Right atrium auricular region (tissue), 2 donors: ENCODE results near the gene FOXL1. TPM values are rescaled to one million over a fixed set of nuclear protein-coding genes. Genes with fewer than 3 reads are reported as not detected.

Experiments
- DNase-seq: peaks from one replicate; pipeline ENCODE4 v3.0.0-alpha.2; 2019; ENCODE audit warnings: low spot score
- H3K27ac ChIP-seq, 2 donors: fragments of 200-600 bp; sonication (generic); 1 replicate in 1 of 2; 2 replicates in 1 of 2; pipeline ENCODE4 v1.5.1; 2016 to 2019
- H3K27me3 ChIP-seq, 2 donors: fragments of 200-600 bp; sonication (generic); one replicate each; pipeline versions ENCODE4 v1.5.1 to v1.6.0; 2017 to 2019
- H3K36me3 ChIP-seq: fragments of 200-600 bp; sonication (generic); one replicate; pipeline ENCODE4 v1.5.1; 2016
- H3K4me1 ChIP-seq, 2 donors: fragments of 200-600 bp; sonication (generic); one replicate each; pipeline versions ENCODE4 v1.5.1 to v1.6.0; 2017 to 2019
- H3K4me3 ChIP-seq, 2 donors: fragments of 200-600 bp; sonication (generic); 1 replicate in 1 of 2; 2 replicates in 1 of 2; pipeline ENCODE4 v1.5.1; 2017 to 2019; ENCODE audit warnings: mild to moderate bottlenecking in 1 of 2, moderate library complexity in 1 of 2
- H3K9me3 ChIP-seq, 2 donors: fragments of 200-600 bp; sonication (generic); one replicate each; pipeline ENCODE4 v1.5.1; 2019
- CTCF ChIP-seq, 2 donors: fragments of 200-600 bp; sonication (generic); IDR thresholded peaks; one replicate each; pipeline ENCODE4 v1.5.1; 2019; ENCODE audit warnings: antibody characterized with exemption in 2 of 2
- total RNA-seq, 2 donors: library from RNA; depleted of rRNA; stranded (reverse); fragments of >200 nt; gene quantifications; one replicate each; pipeline ENCODE4 v1.1.0, GENCODE V29; 2016

FOXL1 gene
- total RNA-seq, 2 donors from 2014 or later: 0.85 to 1.3 TPM

DNA sequence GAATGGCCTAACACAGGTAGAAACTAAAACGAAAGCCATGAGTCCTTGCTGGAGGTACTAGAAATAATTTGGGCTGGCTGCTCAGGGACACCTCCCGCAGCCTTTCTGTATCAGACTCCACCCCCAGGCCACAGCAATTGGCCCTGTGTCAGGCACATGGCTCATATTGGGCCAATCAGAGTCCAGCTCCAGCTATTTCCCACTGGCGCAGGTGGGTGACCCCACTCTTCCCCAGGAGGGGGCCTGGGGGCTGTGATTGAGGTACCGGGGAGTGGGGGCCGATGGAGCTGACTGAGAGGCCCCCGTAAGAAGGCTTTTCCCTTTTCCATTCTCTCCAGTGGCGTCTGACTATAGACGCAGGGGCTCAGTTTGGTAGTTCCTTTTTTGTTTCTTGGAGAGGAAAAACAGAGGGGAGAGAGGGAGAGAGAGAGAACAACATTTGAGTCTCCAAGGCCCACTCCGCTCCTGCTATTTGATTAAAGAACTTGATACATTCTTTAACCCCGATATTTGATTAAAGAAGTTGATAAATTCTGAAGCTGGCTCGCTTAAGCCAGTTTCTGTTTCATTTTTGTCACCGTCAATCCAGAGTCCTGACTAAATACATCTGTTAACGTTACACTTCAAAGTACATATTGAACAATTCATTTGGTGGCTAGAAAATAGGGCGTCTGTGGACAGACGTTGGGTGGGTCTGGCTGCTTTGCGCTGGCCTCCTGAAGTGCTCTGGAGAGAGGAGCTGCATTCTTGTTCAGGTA lies 26.3 kb downstream of the FOXL1 start:
- no peak for TF ChIP-seq CTCF (IDR thresholded peaks at IDR 0.05)

DNA sequence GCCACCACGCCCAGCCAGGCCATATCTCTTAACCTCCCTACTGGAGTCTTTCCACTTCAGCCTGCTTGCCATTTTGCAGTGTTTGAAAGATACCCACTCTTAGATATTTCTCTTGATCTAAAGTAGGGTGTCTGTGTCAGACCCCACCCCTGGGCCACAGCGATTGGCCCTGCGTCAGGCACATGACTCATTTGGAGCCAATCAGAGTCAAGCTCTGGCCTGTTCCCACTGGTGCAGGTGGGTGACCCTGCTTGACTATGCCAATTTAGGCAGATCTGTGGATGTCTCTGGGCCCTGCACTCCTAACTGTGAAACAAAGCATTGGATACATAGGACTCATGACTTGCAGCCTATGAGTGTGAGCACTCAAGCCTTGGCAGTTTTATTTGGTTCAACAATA lies 27.6 kb downstream of the FOXL1 start:
- no peak for TF ChIP-seq CTCF (IDR thresholded peaks at IDR 0.05)
- H3K27me3 ChIP-seq: no peaks in the 10 kb centered on the region
- H3K36me3 ChIP-seq: no peaks in the 10 kb centered on the region
- H3K27ac ChIP-seq: no peak overlapping the region
- H3K4me1 ChIP-seq: peaks cover 0 to 5% of the 10 kb centered on the region in 2 donors
- no peak overlapping the region for H3K4me3 ChIP-seq
- DNase-seq: no peak
- H3K9me3 ChIP-seq: no peaks in the 10 kb centered on the region

More for the DNA sequence above, 26.3 kb downstream of the FOXL1 start:
- Histone ChIP-seq H3K27ac (no peak overlapping the region), H3K9me3 (no peaks in the 10 kb centered on the region), H3K4me1 (no peaks in the 10 kb centered on the region), H3K36me3 (no peaks in the 10 kb centered on the region), H3K27me3 (no peaks in the 10 kb centered on the region), H3K4me3 (no peak overlapping the region)
- no peak for DNase-seq

DNA sequence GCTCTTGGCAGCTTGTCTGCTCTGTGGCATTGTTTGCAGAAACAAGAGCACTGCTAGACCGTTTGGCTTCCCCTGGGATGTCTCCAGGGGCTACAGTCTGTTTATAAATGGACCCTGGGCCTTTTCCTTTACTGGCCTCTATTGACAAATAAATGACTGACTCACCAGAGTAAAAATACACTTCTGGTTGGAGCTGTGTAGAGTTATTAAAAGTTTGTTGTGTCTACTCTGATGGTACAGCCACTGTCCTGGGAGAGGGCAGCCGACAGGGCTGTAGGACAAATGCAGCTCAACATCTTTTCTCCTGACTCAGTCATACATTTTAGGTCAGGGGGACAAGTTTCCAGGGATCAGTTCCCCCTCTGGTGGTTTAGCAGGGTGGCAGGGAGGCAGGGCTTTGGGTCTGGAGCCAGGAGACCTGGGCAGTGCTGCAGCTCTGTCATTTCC lies 30.0 kb downstream of the FOXL1 start:
- Histone ChIP-seq H3K4me1 (peaks cover 0 to 9% of the 10 kb centered on the region in 2 donors), H3K4me3 (no peak overlapping the region), H3K27me3 (no peaks in the 10 kb centered on the region), H3K36me3 (no peaks in the 10 kb centered on the region), H3K9me3 (no peaks in the 10 kb centered on the region), H3K27ac (peak overlapping the region in 1 of 2 donors; percentile 1)
- DNase-seq: no peak
- TF ChIP-seq CTCF (IDR thresholded peaks at IDR 0.05): no peak

- Histone ChIP-seq H3K27me3 (no peaks in the 10 kb centered on the region), H3K27ac (peak overlapping the region in 1 of 2 donors; percentile 23), H3K4me3 (no peak overlapping the region)
Measured at GRCh38 chr16:86609115-86609514, 30.8 kb downstream of the FOXL1 start.

DNA sequence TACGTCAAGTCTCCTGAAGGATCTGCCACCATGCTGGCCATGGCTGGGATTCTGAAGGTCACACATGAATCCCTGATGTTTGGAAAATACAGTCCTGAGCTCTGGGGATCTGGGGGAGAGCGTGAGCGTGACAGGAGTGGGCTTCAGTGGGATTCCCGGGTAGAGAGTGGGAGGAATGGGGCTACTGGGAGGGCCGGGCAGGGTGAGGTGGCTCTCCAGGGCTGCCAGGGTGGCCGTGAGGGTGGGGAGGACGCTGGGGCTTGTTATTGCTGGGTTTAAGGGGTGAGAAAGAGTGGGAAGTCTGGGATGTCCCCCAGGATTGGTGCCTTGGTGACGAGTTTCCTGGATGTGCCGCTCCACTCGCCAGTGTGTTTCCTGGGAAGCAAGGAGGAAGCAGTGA lies 31.3 kb downstream of the FOXL1 start:
- TF ChIP-seq CTCF (IDR thresholded peaks at IDR 0.05): no peak
- Histone ChIP-seq H3K9me3 (no peaks in the 10 kb centered on the region), H3K36me3 (no peaks in the 10 kb centered on the region), H3K27ac (peak overlapping the region in 1 of 2 donors; percentile 55), H3K27me3 (no peaks in the 10 kb centered on the region), H3K4me1 (peaks cover 0 to 9% of the 10 kb centered on the region in 2 donors), H3K4me3 (no peak overlapping the region)
- no peak for DNase-seq

More at GRCh38 chr16:86609115-86609514, 30.8 kb downstream of the FOXL1 start:
- no peak for TF ChIP-seq CTCF (IDR thresholded peaks at IDR 0.05)
- Histone ChIP-seq H3K36me3 (no peaks in the 10 kb centered on the region), H3K4me1 (peaks cover 0 to 9% of the 10 kb centered on the region in 2 donors), H3K9me3 (no peaks in the 10 kb centered on the region)
- no peak for DNase-seq
